ENCODE results near the gene ATP8A2. TPM values are rescaled to one million over a fixed set of nuclear protein-coding genes. Genes with fewer than 3 reads are reported as not detected.

Gene ATP8A2
- total RNA-seq, 2 experiments from 2014 or later = 0.92 to 0.94 TPM

GRCh38 chr13:25397763-25398162 is 26.0 kb downstream of the ATP8A2 start:
- Mint-ChIP-seq H3K27me3 (peaks cover 23% of the 10 kb centered on the region), H3K36me3 (ENCODE audit: low read depth) (no peaks in the 10 kb centered on the region), H3K9me3 (no peaks in the 10 kb centered on the region), H3K27ac (no peak overlapping the region), H3K4me3 (no peak overlapping the region), H3K4me1 (ENCODE audit: low read depth) (no peaks in the 10 kb centered on the region)
- CTCF ChIA-PET = no interaction called here
- ATAC-seq (no peak), DNase-seq (no peak)
- no peak for TF ChIP-seq CTCF (IDR thresholded peaks at IDR 0.05)
- POLR2A ChIA-PET = no interaction called here
- intact Hi-C loops (cut with micrococcal nuclease) = no loop called here

- intact Hi-C loops (cut with micrococcal nuclease) = no loop called here
- no peaks in the 10 kb centered on the region for H3K9me3 Mint-ChIP-seq
- TF ChIP-seq CTCF (IDR thresholded peaks at IDR 0.05) = no peak
- H3K27me3 Mint-ChIP-seq = peaks cover 29% of the 10 kb centered on the region
- no peak for DNase-seq
- ChIA-PET CTCF (no interaction called here), POLR2A (no interaction called here)
- no peaks in the 10 kb centered on the region for H3K4me1 Mint-ChIP-seq (ENCODE audit: low read depth)
- no peak overlapping the region for H3K4me3 Mint-ChIP-seq
- no peak overlapping the region for H3K27ac Mint-ChIP-seq
- H3K36me3 Mint-ChIP-seq (ENCODE audit: low read depth) = no peaks in the 10 kb centered on the region
- ATAC-seq = no peak
These were observed 29.2 kb downstream of the ATP8A2 start for GRCh38 chr13:25400925-25401324.

- Mint-ChIP-seq H3K36me3 (ENCODE audit: low read depth) (no peaks in the 10 kb centered on the region), H3K4me3 (no peak overlapping the region), H3K9me3 (no peaks in the 10 kb centered on the region), H3K27ac (no peak overlapping the region), H3K4me1 (ENCODE audit: low read depth) (no peaks in the 10 kb centered on the region), H3K27me3 (peaks cover 29% of the 10 kb centered on the region)
- intact Hi-C loops (cut with micrococcal nuclease) = no loop called here
- ChIA-PET POLR2A (no interaction called here), CTCF (no interaction called here)
- TF ChIP-seq CTCF (IDR thresholded peaks at IDR 0.05) = no peak
- DNase-seq (no peak), ATAC-seq (no peak)
These were observed 30.2 kb downstream of the ATP8A2 start for GRCh38 chr13:25401958-25402357.

- ChIA-PET CTCF (interaction anchor here (1.3 kb wide), 1 partner anchor 15 kb away, joined by 3 read pairs; no protein-coding TSS in a partner anchor), POLR2A (no interaction called here)
- intact Hi-C loops (cut with micrococcal nuclease) = no loop called here
These were observed 34.6 kb downstream of the ATP8A2 start for GRCh38 chr13:25406377-25406776.

GRCh38 chr13:25409938-25410337 is 38.2 kb downstream of the ATP8A2 start:
- TF ChIP-seq CTCF (IDR thresholded peaks at IDR 0.05) = no peak
- Mint-ChIP-seq H3K27me3 (peaks cover 3% of the 10 kb centered on the region), H3K9me3 (no peaks in the 10 kb centered on the region), H3K4me1 (ENCODE audit: low read depth) (no peaks in the 10 kb centered on the region), H3K27ac (no peak overlapping the region), H3K4me3 (no peak overlapping the region), H3K36me3 (ENCODE audit: low read depth) (no peaks in the 10 kb centered on the region)
- POLR2A ChIA-PET = no interaction called here
- DNase-seq = no peak
- CTCF ChIA-PET = interaction anchor here (0.9 kb wide), 1 partner anchor 10 kb away, joined by 3 read pairs; no protein-coding TSS in a partner anchor
- no peak for ATAC-seq
- intact Hi-C loops (cut with micrococcal nuclease) = no loop called here

More at GRCh38 chr13:25406377-25406776, 34.6 kb downstream of the ATP8A2 start:
- Mint-ChIP-seq H3K9me3 (no peaks in the 10 kb centered on the region), H3K4me3 (no peak overlapping the region), H3K27me3 (peaks cover 11% of the 10 kb centered on the region), H3K27ac (no peak overlapping the region), H3K36me3 (ENCODE audit: low read depth) (no peaks in the 10 kb centered on the region), H3K4me1 (ENCODE audit: low read depth) (no peaks in the 10 kb centered on the region)
- DNase-seq (no peak), ATAC-seq (no peak)
- TF ChIP-seq CTCF (IDR thresholded peaks at IDR 0.05) = no peak
